ENCODE results near the gene BMP4.

The BMP4 gene

GRCh38 chr14:53956427-53957201 lies at the start of gene BMP4:
TSS of gene BMP4 (minus strand) at chr14:53956825. CDS start at chr14:53952222, 4,603 bp downstream.
- Histone ChIP-seq H3K4me3 (ENCODE audit: low read depth, low read length) (peak within 1 kb of the TSS; percentile 55), H3K4me2 (ENCODE audit: low read length) (peak within 1 kb of the TSS; percentile 84), H3K79me2 (no peaks in the 10 kb centered on the region), H3K9ac (no peak within 1 kb of the TSS), H3K27me3 (ENCODE audit: control insufficient read depth, insufficient read depth, low read length) (no peaks in the 10 kb centered on the region), H3K4me1 (peaks cover 6% of the 10 kb centered on the region), H2AFZ (peak within 1 kb of the TSS; percentile 50), H3K9me3 (ENCODE audit: control insufficient read depth, low read length) (no peaks in the 10 kb centered on the region), H3K36me3 (ENCODE audit: control insufficient read depth, insufficient read depth, low read length) (no peaks in the 10 kb centered on the region), H3K27ac (no peak within 1 kb of the TSS)
- TF ChIP-seq CTCF (IDR thresholded peaks at IDR 0.05): no peak

GRCh38 chr14:54003064-54003463 lies 46.4 kb upstream of the BMP4 start:
- Histone ChIP-seq H3K79me2 (no peaks in the 10 kb centered on the region), H3K27me3 (ENCODE audit: control insufficient read depth, insufficient read depth, low read length) (no peaks in the 10 kb centered on the region), H3K27ac (no peak overlapping the region), H3K4me3 (ENCODE audit: low read depth, low read length) (no peak overlapping the region), H3K4me2 (ENCODE audit: low read length) (no peak overlapping the region), H3K4me1 (no peaks in the 10 kb centered on the region), H3K36me3 (ENCODE audit: control insufficient read depth, insufficient read depth, low read length) (no peaks in the 10 kb centered on the region), H2AFZ (no peak overlapping the region), H3K9ac (no peak overlapping the region), H3K9me3 (ENCODE audit: control insufficient read depth, low read length) (no peaks in the 10 kb centered on the region)
- no peak for TF ChIP-seq CTCF (IDR thresholded peaks at IDR 0.05)

- no peaks in the 10 kb centered on the region for H3K4me1 ChIP-seq
- H3K9me3 ChIP-seq (ENCODE audit: control insufficient read depth, low read length): no peaks in the 10 kb centered on the region
- H3K4me2 ChIP-seq (ENCODE audit: low read length): no peak overlapping the region
- H2AFZ ChIP-seq: no peak overlapping the region
- no peaks in the 10 kb centered on the region for H3K27me3 ChIP-seq (ENCODE audit: control insufficient read depth, insufficient read depth, low read length)
- no peak overlapping the region for H3K4me3 ChIP-seq (ENCODE audit: low read depth, low read length)
- H3K79me2 ChIP-seq: no peaks in the 10 kb centered on the region
- no peak overlapping the region for H3K27ac ChIP-seq
- no peak for TF ChIP-seq CTCF (IDR thresholded peaks at IDR 0.05)
- no peaks in the 10 kb centered on the region for H3K36me3 ChIP-seq (ENCODE audit: control insufficient read depth, insufficient read depth, low read length)
- H3K9ac ChIP-seq: no peak overlapping the region
These were observed 46.0 kb upstream of the BMP4 start for GRCh38 chr14:54002653-54003052.

GRCh38 chr14:54001189-54001878 lies 44.7 kb upstream of the BMP4 start:
- H3K4me3 ChIP-seq (ENCODE audit: low read depth, low read length): no peak overlapping the region
- no peaks in the 10 kb centered on the region for H3K36me3 ChIP-seq (ENCODE audit: control insufficient read depth, insufficient read depth, low read length)
- H3K9me3 ChIP-seq (ENCODE audit: control insufficient read depth, low read length): no peaks in the 10 kb centered on the region
- H3K9ac ChIP-seq: no peak overlapping the region
- no peaks in the 10 kb centered on the region for H3K27me3 ChIP-seq (ENCODE audit: control insufficient read depth, insufficient read depth, low read length)
- no peak for TF ChIP-seq CTCF (IDR thresholded peaks at IDR 0.05)
- H3K4me2 ChIP-seq (ENCODE audit: low read length): no peak overlapping the region
- H3K79me2 ChIP-seq: no peaks in the 10 kb centered on the region
- H2AFZ ChIP-seq: no peak overlapping the region
- H3K27ac ChIP-seq: no peak overlapping the region
- H3K4me1 ChIP-seq: no peaks in the 10 kb centered on the region

All from parathyroid adenoma (tissue), 2 donors.